Skeletal muscle tissue (tissue), 4 donors: ENCODE data around the gene PHRF1. TPM values are rescaled to one million over a fixed set of nuclear protein-coding genes. Genes with fewer than 3 reads are reported as not detected.
"Not testable (repeated sequence)": the region's sequence is repeated elsewhere in the genome, so short reads cannot be mapped to it uniquely, and the experiment has no call there.

Experiments used
- H3K27ac ChIP-seq: one replicate; pipeline ENCODE4 v1.7.0; 2013; ENCODE audit warnings: mild to moderate bottlenecking, low read depth, low read length, inconsistent platforms
- H3K27me3 ChIP-seq, 3 donors: one replicate each; pipeline ENCODE4 v1.7.0; 2013; ENCODE audit warnings: low read length in 3 of 3; ENCODE audit not compliant: control insufficient read depth in 3 of 3, insufficient read depth in 3 of 3
- H3K36me3 ChIP-seq, 3 donors: one replicate each; pipeline ENCODE4 v1.7.0; 2013; ENCODE audit warnings: low read length in 3 of 3; ENCODE audit not compliant: control insufficient read depth in 3 of 3, insufficient read depth in 3 of 3
- H3K4me1 ChIP-seq, 3 donors: one replicate each; pipeline ENCODE4 v1.7.0; 2013; ENCODE audit warnings: low read length in 3 of 3, mild to moderate bottlenecking in 3 of 3; ENCODE audit not compliant: control insufficient read depth in 3 of 3, insufficient read depth in 3 of 3
- H3K4me3 ChIP-seq, 3 donors: one replicate each; pipeline ENCODE4 v1.7.0; 2013; ENCODE audit warnings: low read length in 3 of 3
- H3K9ac ChIP-seq, 3 donors: one replicate each; pipeline ENCODE4 v1.7.0; 2013; ENCODE audit warnings: low read length in 3 of 3, mild to moderate bottlenecking in 3 of 3, moderate library complexity in 2 of 3, low read depth in 1 of 3
- H3K9me3 ChIP-seq, 3 donors: one replicate each; pipeline ENCODE4 v1.7.0; 2013; ENCODE audit warnings: low read length in 3 of 3; ENCODE audit not compliant: control insufficient read depth in 3 of 3
- total RNA-seq: library from RNA; depleted of rRNA; stranded (reverse); fragments of >200 nt; gene quantifications from one replicate; pipeline ENCODE4 v1.2.3, GENCODE V29; 2014
- donor health status: Osteomylitis.

The PHRF1 gene
- total RNA-seq, 1 donor from 2014 or later: 21.9 TPM

- peaks cover 5 to 13% (median 6%) of the 10 kb centered on the region in 3 donors for H3K4me1 ChIP-seq
- H3K9me3 ChIP-seq: peaks cover 0 to 2% (median 0%) of the 10 kb centered on the region in 3 donors
- peaks cover 18 to 32% (median 32%) of the 10 kb centered on the region in 3 donors for H3K27me3 ChIP-seq
- H3K36me3 ChIP-seq: peaks cover 6 to 10% (median 8%) of the 10 kb centered on the region in 3 donors
- H3K9ac ChIP-seq: no peak overlapping the region
- no peak overlapping the region for H3K4me3 ChIP-seq
- no peak overlapping the region for H3K27ac ChIP-seq
These were observed 62.5 kb downstream of the PHRF1 start for GRCh38 chr11:638631-639331.

GRCh38 chr11:639332-639955, 63.2 kb downstream of the PHRF1 start:
- H3K27me3 ChIP-seq: peaks cover 18 to 32% (median 32%) of the 10 kb centered on the region in 3 donors

GRCh38 chr11:640021-640706, 63.9 kb downstream of the PHRF1 start:
- no peak overlapping the region for H3K27ac ChIP-seq
- peaks cover 5 to 13% (median 6%) of the 10 kb centered on the region in 3 donors for H3K4me1 ChIP-seq
- H3K4me3 ChIP-seq: no peak overlapping the region
- H3K9me3 ChIP-seq: peaks cover 0 to 2% (median 0%) of the 10 kb centered on the region in 3 donors
- peaks cover 18 to 32% (median 32%) of the 10 kb centered on the region in 3 donors for H3K27me3 ChIP-seq
- no peak overlapping the region for H3K9ac ChIP-seq
- H3K36me3 ChIP-seq: peaks cover 11 to 14% (median 14%) of the 10 kb centered on the region in 3 donors

More at GRCh38 chr11:639332-639955, 63.2 kb downstream of the PHRF1 start:
- Histone ChIP-seq H3K9me3 (peaks cover 0 to 2% (median 0%) of the 10 kb centered on the region in 3 donors), H3K9ac (no peak overlapping the region), H3K36me3 (peaks cover 11 to 13% (median 12%) of the 10 kb centered on the region in 3 donors), H3K27ac (no peak overlapping the region), H3K4me3 (no peak overlapping the region), H3K4me1 (peaks cover 5 to 13% (median 6%) of the 10 kb centered on the region in 3 donors)

GRCh38 chr11:641806-642370, 65.6 kb downstream of the PHRF1 start:
- no peak overlapping the region for H3K9ac ChIP-seq
- peaks cover 11 to 14% (median 14%) of the 10 kb centered on the region in 3 donors for H3K36me3 ChIP-seq
- no peak overlapping the region for H3K4me3 ChIP-seq
- H3K4me1 ChIP-seq: peaks cover 3 to 11% (median 5%) of the 10 kb centered on the region in 3 donors
- peaks cover 8 to 22% (median 21%) of the 10 kb centered on the region in 3 donors for H3K27me3 ChIP-seq
- H3K9me3 ChIP-seq: peaks cover 0 to 2% (median 0%) of the 10 kb centered on the region in 3 donors
- H3K27ac ChIP-seq: no peak overlapping the region

GRCh38 chr11:643366-643765, 67.1 kb downstream of the PHRF1 start:
- H3K27ac ChIP-seq: no peak overlapping the region
- no peak overlapping the region for H3K4me3 ChIP-seq
- no peak overlapping the region for H3K9ac ChIP-seq
- H3K36me3 ChIP-seq: peaks cover 11 to 14% (median 14%) of the 10 kb centered on the region in 3 donors
- H3K27me3 ChIP-seq: peaks cover 0 to 7% (median 7%) of the 10 kb centered on the region in 3 donors
- peaks cover 0 to 2% (median 0%) of the 10 kb centered on the region in 3 donors for H3K9me3 ChIP-seq
- peaks cover 0 to 4% (median 3%) of the 10 kb centered on the region in 3 donors for H3K4me1 ChIP-seq

GRCh38 chr11:643849-644738, 67.8 kb downstream of the PHRF1 start:
- H3K9ac ChIP-seq: no peak overlapping the region
- H3K4me3 ChIP-seq: no peak overlapping the region
- H3K4me1 ChIP-seq: peaks cover 0 to 4% (median 2%) of the 10 kb centered on the region in 3 donors
- H3K36me3 ChIP-seq: peaks cover 11 to 14% (median 14%) of the 10 kb centered on the region in 3 donors
- no peak overlapping the region for H3K27ac ChIP-seq
- H3K9me3 ChIP-seq: peaks cover 0 to 2% (median 0%) of the 10 kb centered on the region in 3 donors
- H3K27me3 ChIP-seq: peaks cover 0 to 2% (median 2%) of the 10 kb centered on the region in 3 donors

- peaks cover 11 to 16% (median 14%) of the 10 kb centered on the region in 3 donors for H3K36me3 ChIP-seq
- H3K9me3 ChIP-seq: peaks cover 0 to 2% (median 0%) of the 10 kb centered on the region in 3 donors
- H3K4me3 ChIP-seq: no peak overlapping the region
- no peaks in the 10 kb centered on the region for H3K4me1 ChIP-seq
- H3K27me3 ChIP-seq: no peaks in the 10 kb centered on the region
- H3K27ac ChIP-seq: no peak overlapping the region
- no peak overlapping the region for H3K9ac ChIP-seq
These were observed 69.3 kb downstream of the PHRF1 start for GRCh38 chr11:645536-645935.

- peaks cover 13 to 16% (median 14%) of the 10 kb centered on the region in 3 donors for H3K36me3 ChIP-seq
- peaks cover 0 to 2% (median 0%) of the 10 kb centered on the region in 3 donors for H3K9me3 ChIP-seq
- H3K27ac ChIP-seq: no peak overlapping the region
- H3K4me3 ChIP-seq: no peak overlapping the region
- no peak overlapping the region for H3K9ac ChIP-seq
- no peaks in the 10 kb centered on the region for H3K27me3 ChIP-seq
- H3K4me1 ChIP-seq: no peaks in the 10 kb centered on the region
These were observed 69.9 kb downstream of the PHRF1 start for GRCh38 chr11:646214-646613.

- H3K27me3 ChIP-seq, H3K9ac ChIP-seq, H3K27ac ChIP-seq, H3K4me1 ChIP-seq, H3K9me3 ChIP-seq, H3K4me3 ChIP-seq: not testable (repeated sequence)
- peaks cover 10 to 15% (median 10%) of the 10 kb centered on the region in 3 donors for H3K36me3 ChIP-seq
These were observed 71.4 kb downstream of the PHRF1 start for GRCh38 chr11:647672-648158.
